ENCODE results near the gene PBX3. TPM values are rescaled to one million over a fixed set of nuclear protein-coding genes. Genes with fewer than 3 reads are reported as not detected.

The PBX3 gene
- total and polyA plus RNA-seq, 2 donors (not counting 1 experiment from before 2014, with no cell fraction given): 15.5 to 39.0 TPM

- no peak for ATAC-seq (ENCODE audit: low read depth)
- intact Hi-C loops (cut with micrococcal nuclease): loop anchor here (5.0 kb wide), 6 partner anchors 117 to 973 kb away; partner anchors contain the start of gene GOLGA1
- Histone ChIP-seq H3K36me3 (replicated peaks in 1 of 2; ENCODE audit: control extremely low read depth in 1 of 2, control insufficient read depth in 1 of 2, extremely low read depth in 1 of 2, insufficient read depth in 2 of 2, low read length in 1 of 2) (no peaks in the 10 kb centered on the region), H3K4me2 (replicated peaks; ENCODE audit: low read depth, low read length, poor library complexity, severe bottlenecking) (peak overlapping the region; percentile 73), H3K27ac (ENCODE audit: low read length in 2 of 2) (no peak overlapping the region), H3K79me2 (ENCODE audit: control insufficient read depth, insufficient read depth, low read length) (peaks cover 43% of the 10 kb centered on the region), H3K27me3 (replicated peaks in 1 of 4; ENCODE audit: control extremely low read depth in 1 of 4, control insufficient read depth in 3 of 4, insufficient read depth in 4 of 4, low read length in 3 of 4) (no peaks in the 10 kb centered on the region), H3K9ac (ENCODE audit: low read length) (no peak overlapping the region), H2AFZ (ENCODE audit: insufficient read depth, low read depth, low read length, poor library complexity, severe bottlenecking) (peak overlapping the region; percentile 90), H4K20me1 (ENCODE audit: control insufficient read depth, insufficient read depth, low read length, poor library complexity, severe bottlenecking) (no peaks in the 10 kb centered on the region), H3K9me3 (ENCODE audit: control extremely low read depth in 1 of 3, control insufficient read depth in 2 of 3, insufficient read depth in 1 of 3, low read length in 2 of 3) (no peaks in the 10 kb centered on the region), H3K4me3 (ENCODE audit: control extremely low read depth in 1 of 5, extremely low read depth in 1 of 5, insufficient read depth in 1 of 5, low read depth in 2 of 5, low read length in 4 of 5) (peak overlapping the region in 1 of 5 experiments; percentile 89), H3K4me1 (ENCODE audit: control insufficient read depth in 2 of 2, insufficient read depth in 2 of 2, low read length in 2 of 2) (peaks cover 16% of the 10 kb centered on the region in 2 donors)
- H3K4me1 Mint-ChIP-seq: peaks cover 42% of the 10 kb centered on the region
- 33% methylated on average over 1 of the region's 4 CpGs for WGBS (ENCODE audit: insufficient coverage)
- DNase-seq: no peak
- CTCF ChIA-PET: interaction anchor here (0.7 kb wide), 1 partner anchor 20 kb away, joined by 3 read pairs; no protein-coding TSS in a partner anchor
- no peaks in the 10 kb centered on the region for H3K9me3 Mint-ChIP-seq (ENCODE audit: insufficient read depth)
- TF ChIP-seq CTCF (IDR thresholded peaks at IDR 0.05) (no peak), EZH2 (IDR thresholded peaks at IDR 0.05; ENCODE audit: borderline replicate concordance, insufficient read depth, low read depth, low read length, poor library complexity, severe bottlenecking) (no peak)
- POLR2A ChIA-PET: interaction anchor here (1.2 kb wide), 1 partner anchor 10 kb away, joined by 5 read pairs; no protein-coding TSS in a partner anchor
- peak overlapping the region; percentile 7 for H3K27ac Mint-ChIP-seq
- no peaks in the 10 kb centered on the region for H3K27me3 Mint-ChIP-seq
- H3K4me3 Mint-ChIP-seq: peak overlapping the region; percentile 87
Observed at GRCh38 chr9:125749287-125749935, 2.2 kb downstream of the PBX3 start.

- CTCF ChIA-PET: interaction anchor here (1.3 kb wide), 1 partner anchor 9 kb away, joined by 6 read pairs; no protein-coding TSS in a partner anchor
Observed at GRCh38 chr9:125749951-125750626, 2.9 kb downstream of the PBX3 start.

More at GRCh38 chr9:125749951-125750626, 2.9 kb downstream of the PBX3 start:
- DNase-seq: no peak
- no peak overlapping the region for H3K27ac ChIP-seq (ENCODE audit: low read length in 2 of 2)
- no peaks in the 10 kb centered on the region for H3K9me3 Mint-ChIP-seq (ENCODE audit: insufficient read depth)
- H3K79me2 ChIP-seq (ENCODE audit: control insufficient read depth, insufficient read depth, low read length): peaks cover 44% of the 10 kb centered on the region
- no peaks in the 10 kb centered on the region for H3K27me3 ChIP-seq (replicated peaks in 1 of 4; ENCODE audit: control extremely low read depth in 1 of 4, control insufficient read depth in 3 of 4, insufficient read depth in 4 of 4, low read length in 3 of 4)
- no peaks in the 10 kb centered on the region for H4K20me1 ChIP-seq (ENCODE audit: control insufficient read depth, insufficient read depth, low read length, poor library complexity, severe bottlenecking)
- no peaks in the 10 kb centered on the region for H3K9me3 ChIP-seq (ENCODE audit: control extremely low read depth in 1 of 3, control insufficient read depth in 2 of 3, insufficient read depth in 1 of 3, low read length in 2 of 3)
- no peaks in the 10 kb centered on the region for H3K36me3 ChIP-seq (replicated peaks in 1 of 2; ENCODE audit: control extremely low read depth in 1 of 2, control insufficient read depth in 1 of 2, extremely low read depth in 1 of 2, insufficient read depth in 2 of 2, low read length in 1 of 2)
- POLR2A ChIA-PET: no interaction called here
- no peak overlapping the region for H2AFZ ChIP-seq (ENCODE audit: insufficient read depth, low read depth, low read length, poor library complexity, severe bottlenecking)
- no peak for ATAC-seq (ENCODE audit: low read depth)
- peaks cover 42% of the 10 kb centered on the region for H3K4me1 Mint-ChIP-seq
- TF ChIP-seq CTCF (IDR thresholded peaks at IDR 0.05) (no peak), EZH2 (IDR thresholded peaks at IDR 0.05; ENCODE audit: borderline replicate concordance, insufficient read depth, low read depth, low read length, poor library complexity, severe bottlenecking) (no peak)
- no peak overlapping the region for H3K4me2 ChIP-seq (replicated peaks; ENCODE audit: low read depth, low read length, poor library complexity, severe bottlenecking)
- WGBS (ENCODE audit: insufficient coverage): 86% methylated on average over 1 of the region's 4 CpGs
- H3K4me3 Mint-ChIP-seq: no peak overlapping the region
- intact Hi-C loops (cut with micrococcal nuclease): loop anchor here (5.0 kb wide), 6 partner anchors 118 to 972 kb away; partner anchors contain the start of gene GOLGA1
- H3K27ac Mint-ChIP-seq: no peak overlapping the region
- peaks cover 16% of the 10 kb centered on the region in 2 donors for H3K4me1 ChIP-seq (ENCODE audit: control insufficient read depth in 2 of 2, insufficient read depth in 2 of 2, low read length in 2 of 2)
- no peak overlapping the region for H3K4me3 ChIP-seq (ENCODE audit: control extremely low read depth in 1 of 5, extremely low read depth in 1 of 5, insufficient read depth in 1 of 5, low read depth in 2 of 5, low read length in 4 of 5)
- no peaks in the 10 kb centered on the region for H3K27me3 Mint-ChIP-seq
- H3K9ac ChIP-seq (ENCODE audit: low read length): no peak overlapping the region

Measured in B cell (primary cell).